Progenitor cell of endocrine pancreas (in vitro differentiated cells): Measurements from ENCODE around the gene TMA7. TPM values are rescaled to one million over a fixed set of nuclear protein-coding genes. Genes with fewer than 3 reads are reported as not detected.

Source experiments
- DNase-seq: peaks from one replicate; pipeline ENCODE4 v3.0.0; 2021; ENCODE audit warnings: low spot score; ENCODE audit not compliant: unreplicated experiment
- H3K27ac Mint-ChIP-seq: 2 replicates; pipeline ENCODE4 v1.8.0; 2021; ENCODE audit warnings: mild to moderate bottlenecking, moderate library complexity, mixed read lengths
- H3K27me3 Mint-ChIP-seq: 2 replicates; pipeline ENCODE4 v1.8.0; 2021; ENCODE audit warnings: mixed read lengths
- H3K36me3 Mint-ChIP-seq: 2 replicates; pipeline ENCODE4 v1.8.0; 2022; ENCODE audit warnings: mixed read lengths; ENCODE audit not compliant: insufficient read depth
- H3K4me1 Mint-ChIP-seq: 2 replicates; pipeline ENCODE4 v1.8.0; 2021; ENCODE audit warnings: low read depth, mixed read lengths
- H3K4me3 Mint-ChIP-seq: 2 replicates; pipeline ENCODE4 v1.8.0; 2021; ENCODE audit warnings: low read depth, mild to moderate bottlenecking, moderate library complexity, mixed read lengths
- H3K9me3 Mint-ChIP-seq: 2 replicates; pipeline ENCODE4 v1.8.0; 2021; ENCODE audit warnings: low read depth, mixed read lengths
- total RNA-seq: library from RNA; stranded (reverse); gene quantifications from 2 replicates; pipeline ENCODE4 v1.2.1, GENCODE V29; 2021
- TF ChIP-seq, protein P1 (sequence below): fragments of 200-600 bp; sonication (generic); IDR thresholded peaks from one replicate; pipeline ENCODE4 v1.5.0; 2021; ENCODE audit warnings: antibody characterized with exemption, mild to moderate bottlenecking; ENCODE audit not compliant: unreplicated experiment

The TMA7 gene
- total RNA-seq, 1 donor from 2014 or later = 253 TPM

DNA sequence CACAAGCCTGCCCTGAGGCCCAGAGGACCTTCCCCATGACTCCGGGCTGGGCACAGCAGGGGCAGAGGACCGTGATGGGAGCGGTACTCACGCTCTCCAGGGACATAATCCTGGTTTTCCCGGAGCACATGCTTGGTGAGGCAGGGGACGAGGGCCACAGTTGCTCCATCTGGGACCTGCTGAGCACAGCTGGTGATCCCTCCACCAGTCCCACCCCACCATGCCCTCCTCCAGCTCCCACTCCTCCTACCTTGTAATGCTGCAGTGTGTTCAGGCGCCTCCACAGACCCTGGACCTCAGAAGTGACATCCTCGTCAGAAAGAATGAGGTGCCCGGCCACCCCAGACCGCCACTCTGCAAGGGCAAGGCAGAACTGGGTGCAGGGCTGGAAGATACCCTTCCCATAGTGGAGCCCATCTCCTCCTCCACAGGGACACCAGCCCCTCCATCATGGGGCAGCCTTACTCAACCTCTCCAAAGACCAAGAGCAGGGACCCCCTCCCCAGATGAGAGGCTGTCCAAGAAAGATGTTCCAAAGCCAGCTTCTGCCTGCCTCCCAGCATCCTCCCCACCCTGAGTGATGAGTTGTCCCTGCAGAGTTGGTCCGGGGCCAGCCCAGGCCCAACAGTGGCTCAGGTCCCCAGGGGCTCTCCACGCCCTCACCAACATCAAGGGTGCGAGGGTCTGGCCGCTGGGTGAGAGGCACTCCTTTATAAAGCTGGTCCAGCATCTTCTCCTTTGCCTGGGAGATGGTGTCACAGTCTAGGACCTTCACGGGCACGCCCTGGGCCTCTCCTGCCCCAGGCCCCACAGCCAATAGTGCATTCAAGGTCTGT is 29.6 kb upstream of the TMA7 start:
- Mint-ChIP-seq H3K27ac (no peak overlapping the region), H3K4me1 (no peaks in the 10 kb centered on the region), H3K27me3 (no peaks in the 10 kb centered on the region), H3K9me3 (no peaks in the 10 kb centered on the region), H3K36me3 (peaks cover 24% of the 10 kb centered on the region), H3K4me3 (no peak overlapping the region)
- TF ChIP-seq, protein P1, sequence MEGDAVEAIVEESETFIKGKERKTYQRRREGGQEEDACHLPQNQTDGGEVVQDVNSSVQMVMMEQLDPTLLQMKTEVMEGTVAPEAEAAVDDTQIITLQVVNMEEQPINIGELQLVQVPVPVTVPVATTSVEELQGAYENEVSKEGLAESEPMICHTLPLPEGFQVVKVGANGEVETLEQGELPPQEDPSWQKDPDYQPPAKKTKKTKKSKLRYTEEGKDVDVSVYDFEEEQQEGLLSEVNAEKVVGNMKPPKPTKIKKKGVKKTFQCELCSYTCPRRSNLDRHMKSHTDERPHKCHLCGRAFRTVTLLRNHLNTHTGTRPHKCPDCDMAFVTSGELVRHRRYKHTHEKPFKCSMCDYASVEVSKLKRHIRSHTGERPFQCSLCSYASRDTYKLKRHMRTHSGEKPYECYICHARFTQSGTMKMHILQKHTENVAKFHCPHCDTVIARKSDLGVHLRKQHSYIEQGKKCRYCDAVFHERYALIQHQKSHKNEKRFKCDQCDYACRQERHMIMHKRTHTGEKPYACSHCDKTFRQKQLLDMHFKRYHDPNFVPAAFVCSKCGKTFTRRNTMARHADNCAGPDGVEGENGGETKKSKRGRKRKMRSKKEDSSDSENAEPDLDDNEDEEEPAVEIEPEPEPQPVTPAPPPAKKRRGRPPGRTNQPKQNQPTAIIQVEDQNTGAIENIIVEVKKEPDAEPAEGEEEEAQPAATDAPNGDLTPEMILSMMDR = no peak
- no peak for DNase-seq

DNA sequence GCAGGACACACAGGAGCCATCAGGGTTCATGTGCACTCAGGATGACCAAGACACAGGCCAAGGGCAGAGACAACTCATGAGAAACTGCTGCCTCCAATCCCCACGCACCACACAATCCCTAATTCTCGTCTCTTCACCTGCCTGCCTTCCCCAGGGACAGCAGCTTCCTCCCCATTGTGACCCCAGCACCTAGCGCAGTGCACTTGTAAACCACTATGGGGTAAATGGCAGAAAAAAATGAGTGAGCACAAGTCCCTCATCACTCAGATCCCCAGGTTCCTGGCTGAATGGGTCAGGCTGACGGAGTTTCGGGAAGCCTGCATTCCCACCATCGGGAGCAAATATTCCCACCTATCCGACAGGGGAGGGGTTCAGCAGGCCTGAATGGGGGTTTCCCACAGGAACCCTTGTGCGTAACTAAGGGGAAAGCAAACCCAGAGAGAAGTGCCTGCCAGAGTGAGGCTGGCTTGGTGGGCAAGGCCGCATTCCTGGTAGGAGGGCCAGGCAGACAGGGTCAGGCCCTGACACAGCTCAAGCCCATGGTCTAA is 28.9 kb upstream of the TMA7 start:
- Mint-ChIP-seq H3K4me3 (no peak overlapping the region), H3K9me3 (no peaks in the 10 kb centered on the region), H3K27me3 (no peaks in the 10 kb centered on the region), H3K36me3 (peaks cover 27% of the 10 kb centered on the region), H3K4me1 (no peaks in the 10 kb centered on the region), H3K27ac (no peak overlapping the region)
- TF ChIP-seq, protein P1 = no peak
- DNase-seq = no peak

- H3K27me3 Mint-ChIP-seq = no peaks in the 10 kb centered on the region
- no peaks in the 10 kb centered on the region for H3K4me1 Mint-ChIP-seq
- TF ChIP-seq, protein P1 = no peak
- no peak overlapping the region for H3K4me3 Mint-ChIP-seq
- peaks cover 30% of the 10 kb centered on the region for H3K36me3 Mint-ChIP-seq
- no peak for DNase-seq
- H3K9me3 Mint-ChIP-seq = no peaks in the 10 kb centered on the region
- peak overlapping the region; percentile 67 for H3K27ac Mint-ChIP-seq
These were observed 28.3 kb upstream of the TMA7 start for GRCh38 chr3:48411606-48412374.

- no peak overlapping the region for H3K4me3 Mint-ChIP-seq
- no peak overlapping the region for H3K27ac Mint-ChIP-seq
- TF ChIP-seq, protein P1 = no peak
- no peaks in the 10 kb centered on the region for H3K27me3 Mint-ChIP-seq
- DNase-seq = no peak
- peaks cover 26% of the 10 kb centered on the region for H3K36me3 Mint-ChIP-seq
- H3K4me1 Mint-ChIP-seq = no peaks in the 10 kb centered on the region
- H3K9me3 Mint-ChIP-seq = no peaks in the 10 kb centered on the region
These were observed 27.6 kb upstream of the TMA7 start for GRCh38 chr3:48412375-48413001.

- TF ChIP-seq, protein P1 = no peak
- Mint-ChIP-seq H3K9me3 (no peaks in the 10 kb centered on the region), H3K36me3 (peaks cover 26% of the 10 kb centered on the region), H3K4me1 (no peaks in the 10 kb centered on the region), H3K27me3 (no peaks in the 10 kb centered on the region), H3K4me3 (no peak overlapping the region), H3K27ac (no peak overlapping the region)
- no peak for DNase-seq
These were observed 27.0 kb upstream of the TMA7 start for GRCh38 chr3:48413086-48413485.
